Stimulated activated CD8-positive, alpha-beta memory T cell treated with anti-CD3 and anti-CD28 coated beads, Interleukin-4, amount 100 ng/mL, for 24 hours (primary cell): ENCODE results near the gene ARHGEF28.

Source experiments
- DNase-seq: peaks from one replicate; pipeline ENCODE4 v3.0.0-alpha.2; 2020; ENCODE audit warnings: low read depth

Gene ARHGEF28

GRCh38 chr5:73901043-73901442 lies 275.0 kb downstream of the ARHGEF28 start:
- DNase-seq, result no peak

GRCh38 chr5:73901455-73901854 lies 275.5 kb downstream of the ARHGEF28 start:
- no peak for DNase-seq

GRCh38 chr5:73902327-73903051 lies 276.5 kb downstream of the ARHGEF28 start:
- no peak for DNase-seq

GRCh38 chr5:73903169-73903568 lies 277.2 kb downstream of the ARHGEF28 start:
- DNase-seq, result no peak

- DNase-seq, result no peak
Observed at GRCh38 chr5:73906277-73906676, 280.3 kb downstream of the ARHGEF28 start.

- DNase-seq, result no peak
Observed at GRCh38 chr5:73907164-73907563, 281.2 kb downstream of the ARHGEF28 start.

- no peak for DNase-seq
Observed at GRCh38 chr5:73908395-73908794, 282.4 kb downstream of the ARHGEF28 start.

- no peak for DNase-seq
Observed at GRCh38 chr5:73908846-73909245, 282.9 kb downstream of the ARHGEF28 start.

- no peak for DNase-seq
Observed at GRCh38 chr5:73909474-73909873, 283.5 kb downstream of the ARHGEF28 start.

- DNase-seq, result no peak
Observed at GRCh38 chr5:73911761-73912393, 285.9 kb downstream of the ARHGEF28 start.

GRCh38 chr5:73912821-73913271 lies 286.9 kb downstream of the ARHGEF28 start:
- no peak for DNase-seq

GRCh38 chr5:73913971-73914370 lies 288.0 kb downstream of the ARHGEF28 start:
- DNase-seq, result no peak

GRCh38 chr5:73915345-73915744 lies 289.3 kb downstream of the ARHGEF28 start:
- no peak for DNase-seq

GRCh38 chr5:73917433-73917832 lies 291.4 kb downstream of the ARHGEF28 start:
- DNase-seq, result no peak

GRCh38 chr5:73917891-73918290 lies 291.9 kb downstream of the ARHGEF28 start:
- DNase-seq, result no peak

- DNase-seq, result no peak
Observed at GRCh38 chr5:73918791-73919221, 292.8 kb downstream of the ARHGEF28 start.

GRCh38 chr5:73921741-73922140 lies 295.7 kb downstream of the ARHGEF28 start:
- no peak for DNase-seq

GRCh38 chr5:73922224-73922623 lies 296.2 kb downstream of the ARHGEF28 start:
- DNase-seq, result no peak

GRCh38 chr5:73922875-73923557 lies 297.0 kb downstream of the ARHGEF28 start:
- DNase-seq, result no peak

- DNase-seq, result no peak
Observed at GRCh38 chr5:73928476-73929070, 302.6 kb downstream of the ARHGEF28 start.

- no peak for DNase-seq
Observed at GRCh38 chr5:73935719-73936118, 309.7 kb downstream of the ARHGEF28 start.

- DNase-seq, result no peak
Observed at GRCh38 chr5:73938280-73938937, 312.4 kb downstream of the ARHGEF28 start.
